HG03521 (cell line): ENCODE measurements around the gene SYTL3.
"Not testable (repeated sequence)": the region's sequence is repeated elsewhere in the genome, so short reads cannot be mapped to it uniquely, and the experiment has no call there.

ENCODE experiments used
- ATAC-seq: cut with Tn5 transposase; IDR thresholded peaks from one replicate; pipeline ENCODE4 v1.9.1; 2021; ENCODE audit warnings: mild to moderate bottlenecking, moderate library complexity; ENCODE audit not compliant: unreplicated experiment

SYTL3 gene

DNA sequence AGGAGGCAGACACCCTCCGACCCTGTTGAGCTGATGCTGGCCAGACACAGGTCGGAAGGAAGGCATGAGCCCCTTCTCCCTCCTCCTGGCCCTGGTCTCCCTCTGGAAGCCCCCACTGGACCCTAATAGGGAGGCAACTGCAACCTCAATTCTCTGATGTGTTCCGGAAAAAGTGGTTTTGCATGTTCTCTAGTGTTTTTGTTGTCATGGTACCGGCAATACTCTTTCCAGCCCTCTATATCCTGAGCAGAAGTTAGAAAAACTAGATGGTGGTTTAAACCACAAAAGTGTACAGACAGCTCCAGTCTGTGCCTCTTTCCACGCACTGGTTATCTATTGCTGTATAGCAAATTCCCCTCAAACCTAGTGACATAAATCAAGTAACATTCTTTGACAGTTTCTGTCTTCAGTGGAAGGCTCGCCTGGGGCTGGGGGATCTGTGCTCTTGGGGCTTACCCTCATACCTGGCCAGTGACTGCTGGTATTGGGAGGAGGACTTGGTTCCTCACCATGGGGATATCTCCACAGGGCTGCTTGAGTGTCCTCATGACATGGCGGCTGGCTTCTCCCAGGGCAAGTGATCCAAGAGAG is 37.0 kb downstream of the SYTL3 start:
- peak; percentile 85 for ATAC-seq

DNA sequence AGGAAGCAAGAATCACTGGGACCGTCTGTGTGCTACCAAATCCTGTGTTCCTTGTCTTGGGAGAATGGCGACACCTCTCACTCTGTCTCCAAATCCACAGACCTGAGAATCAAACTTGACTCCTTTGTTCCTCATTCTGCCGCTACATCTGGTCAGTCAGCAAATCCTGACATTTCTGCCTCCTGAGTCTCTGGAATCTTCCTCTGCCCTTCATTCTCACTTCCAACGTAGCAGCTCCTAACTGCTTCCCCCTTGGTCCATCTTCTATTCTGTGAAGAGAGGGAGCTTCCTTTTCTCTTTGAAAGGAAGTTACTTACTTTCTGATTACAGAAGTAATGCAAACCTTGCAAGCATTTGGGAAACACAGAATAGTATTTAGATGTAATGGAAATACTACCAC is 37.7 kb downstream of the SYTL3 start:
- ATAC-seq, result no peak

DNA sequence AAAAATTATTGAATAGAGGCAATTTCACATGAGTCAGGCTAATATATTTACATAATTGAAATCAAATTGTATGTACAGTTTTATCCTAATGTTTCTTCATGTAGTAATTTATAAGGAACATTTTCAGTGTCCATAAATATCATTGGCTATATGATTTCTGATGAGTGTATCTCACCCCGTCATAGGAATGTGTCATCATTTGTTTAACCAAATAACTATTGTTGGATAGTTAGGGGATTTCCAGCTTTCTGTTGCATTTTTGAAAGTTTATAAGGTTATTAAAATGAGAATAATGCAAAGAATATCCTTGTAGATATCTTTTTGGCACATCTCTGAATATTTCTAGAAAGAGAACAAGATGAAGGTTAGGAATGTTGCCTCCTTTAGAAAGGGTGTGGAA is 39.0 kb downstream of the SYTL3 start:
- ATAC-seq, result no peak

DNA sequence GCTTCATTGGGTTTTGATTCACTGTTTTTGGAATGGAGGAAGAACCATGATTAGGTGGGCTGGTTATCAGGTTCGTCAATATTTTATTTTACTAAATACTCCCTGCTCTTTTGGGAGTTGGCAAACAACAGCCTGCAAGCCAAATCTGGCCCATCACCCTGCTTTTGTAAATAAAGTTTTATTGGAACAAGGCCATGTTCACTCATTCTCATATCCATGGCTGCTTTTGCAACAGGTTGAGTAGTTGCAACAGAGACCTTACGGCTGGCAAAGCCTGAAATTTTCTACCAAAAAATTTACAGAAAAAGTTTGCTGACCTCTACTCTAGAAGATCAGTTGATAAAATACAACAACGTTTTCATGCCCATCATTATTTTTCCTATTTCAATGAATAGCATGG is 45.1 kb downstream of the SYTL3 start:
- no peak for ATAC-seq

DNA sequence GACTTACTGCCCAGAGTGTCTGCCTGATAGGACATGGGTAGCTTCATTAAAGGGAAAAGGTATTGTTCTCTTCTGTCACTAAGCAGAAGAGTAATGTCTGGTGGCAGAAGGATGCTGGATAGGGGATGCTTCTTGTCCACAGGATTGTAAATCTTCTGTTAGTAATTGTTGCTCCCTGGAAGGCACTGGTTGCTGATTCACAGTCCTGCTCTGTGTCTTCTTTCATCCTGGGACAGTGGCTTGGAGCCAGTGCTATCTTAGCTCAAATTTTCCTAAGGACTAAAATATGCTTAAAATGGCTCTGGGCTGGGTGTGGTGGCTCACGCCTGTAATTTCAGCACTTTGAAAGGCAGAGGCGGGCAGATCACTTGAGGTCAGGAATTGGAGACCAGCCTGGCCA is 48.0 kb downstream of the SYTL3 start:
- ATAC-seq, result no peak

DNA sequence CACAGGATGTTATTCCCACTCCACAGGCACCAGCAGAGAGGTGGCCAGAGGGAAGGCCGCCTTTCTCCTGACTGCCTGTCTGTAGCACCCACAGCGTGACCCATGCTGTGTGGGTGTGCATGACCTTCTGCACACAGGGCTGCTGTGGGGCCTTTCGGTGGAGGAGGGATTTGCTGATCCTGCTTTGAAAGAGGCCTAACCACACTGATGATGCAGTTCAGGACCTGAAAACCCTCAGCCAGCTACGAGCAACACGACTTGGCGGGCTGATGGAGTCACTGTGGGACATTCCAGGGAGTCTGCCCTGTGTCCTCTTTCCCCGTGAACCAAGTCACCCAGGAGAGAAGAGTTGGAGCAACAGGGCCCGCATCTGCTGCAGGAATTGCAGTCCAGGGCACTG is 49.1 kb downstream of the SYTL3 start:
- ATAC-seq, result no peak

DNA sequence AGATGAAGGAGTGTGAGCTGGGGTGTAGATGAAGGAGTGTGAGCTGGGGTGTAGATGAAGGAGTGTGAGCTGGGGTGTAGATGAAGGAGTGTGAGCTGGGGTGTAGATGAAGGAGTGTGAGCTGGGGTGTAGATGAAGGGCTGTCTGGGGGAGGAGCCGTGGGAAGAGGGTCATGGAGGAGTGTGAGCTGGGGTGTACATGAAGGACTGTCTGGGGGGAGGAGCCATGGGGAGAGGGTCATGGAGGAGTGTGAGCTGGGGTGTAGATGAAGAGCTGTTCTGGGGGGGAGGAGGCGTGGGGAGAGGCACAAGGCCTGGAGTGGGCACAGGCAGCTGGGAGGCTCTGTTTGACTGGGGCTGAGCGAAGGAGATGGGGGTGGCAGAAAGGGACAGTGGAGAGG is 51.4 kb downstream of the SYTL3 start:
- ATAC-seq, result not testable (repeated sequence)

DNA sequence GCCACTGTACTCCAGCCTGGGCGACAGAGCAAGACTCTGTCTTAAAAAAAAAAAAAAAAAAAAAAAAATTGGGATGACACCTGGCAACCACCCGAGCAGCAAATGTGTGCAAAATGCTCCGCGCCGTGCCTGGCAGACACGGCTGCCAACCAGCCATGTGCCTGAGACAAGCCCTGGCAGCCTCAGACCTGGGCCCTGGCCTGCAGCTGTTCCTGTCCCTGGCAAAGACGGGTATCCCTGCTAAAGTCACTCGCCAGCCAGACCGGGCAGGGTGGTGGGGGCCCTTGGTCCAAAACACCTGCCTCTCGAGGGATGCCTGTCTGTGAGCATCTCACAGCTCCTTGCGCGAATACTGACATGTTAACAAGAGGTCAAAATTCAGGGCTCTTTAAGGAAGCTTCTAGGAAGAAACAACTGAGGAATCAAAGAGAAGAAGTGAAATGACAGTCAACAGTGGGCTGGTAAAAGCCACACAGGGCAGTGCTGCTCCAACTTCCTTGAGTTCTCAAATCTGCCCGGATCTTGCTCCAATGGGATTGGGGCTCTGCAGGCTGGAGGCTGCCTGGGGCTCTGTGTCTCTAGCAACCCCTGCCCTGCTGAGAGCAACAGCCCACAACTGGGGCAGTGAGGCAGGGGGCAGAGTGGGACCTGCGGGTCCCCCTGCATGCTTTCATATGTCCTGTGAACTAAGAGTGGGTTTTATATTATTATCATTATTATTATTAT is 53.4 kb downstream of the SYTL3 start:
- ATAC-seq, result no peak

DNA sequence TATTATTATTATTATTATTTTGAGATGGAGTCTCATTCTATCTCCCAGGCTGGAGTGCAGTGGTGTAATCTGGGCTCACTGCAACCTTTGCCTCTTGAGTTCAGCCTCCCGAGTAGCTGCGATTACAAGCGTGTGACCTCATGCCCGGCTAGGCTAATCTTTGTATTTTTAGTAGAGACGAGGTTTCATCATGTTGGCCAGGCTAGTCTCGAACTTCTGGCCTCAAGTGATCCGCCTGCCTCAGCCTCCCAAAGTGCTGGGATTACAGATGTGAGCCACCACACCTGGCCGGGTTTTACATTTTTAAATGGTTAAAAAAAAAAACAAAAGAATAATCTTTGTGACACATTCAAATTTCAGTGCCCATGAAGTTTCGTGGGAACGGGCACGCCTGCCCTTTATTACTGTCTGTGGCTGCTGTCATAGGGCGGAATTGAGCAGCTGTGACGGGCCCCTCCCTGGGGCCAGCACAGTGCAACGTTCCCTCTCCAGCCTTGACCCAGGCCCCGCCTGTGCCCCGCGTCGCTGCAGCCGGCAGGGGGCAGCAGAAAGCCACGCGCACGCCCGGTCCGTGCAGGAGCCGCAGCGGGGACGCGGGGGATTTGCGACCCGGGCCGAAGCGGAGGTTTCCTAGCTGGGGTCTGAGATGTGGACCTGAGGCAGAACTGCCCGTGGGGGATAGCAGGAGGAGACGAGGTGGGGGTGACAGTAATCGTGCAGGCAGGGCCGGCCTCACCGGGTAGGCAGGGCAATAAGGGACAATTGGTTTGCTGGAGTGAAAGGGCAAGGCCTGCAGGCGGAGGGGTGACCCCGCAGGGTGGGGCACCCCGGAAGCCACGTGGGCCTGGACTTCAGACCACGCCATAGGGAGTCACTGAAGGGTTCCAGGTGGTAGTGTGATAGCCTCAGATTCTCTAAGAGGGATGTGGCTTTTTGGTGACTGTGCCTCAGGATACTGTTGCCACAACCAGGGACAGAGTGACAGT is 54.3 kb downstream of the SYTL3 start:
- peak; percentile 95 for ATAC-seq

DNA sequence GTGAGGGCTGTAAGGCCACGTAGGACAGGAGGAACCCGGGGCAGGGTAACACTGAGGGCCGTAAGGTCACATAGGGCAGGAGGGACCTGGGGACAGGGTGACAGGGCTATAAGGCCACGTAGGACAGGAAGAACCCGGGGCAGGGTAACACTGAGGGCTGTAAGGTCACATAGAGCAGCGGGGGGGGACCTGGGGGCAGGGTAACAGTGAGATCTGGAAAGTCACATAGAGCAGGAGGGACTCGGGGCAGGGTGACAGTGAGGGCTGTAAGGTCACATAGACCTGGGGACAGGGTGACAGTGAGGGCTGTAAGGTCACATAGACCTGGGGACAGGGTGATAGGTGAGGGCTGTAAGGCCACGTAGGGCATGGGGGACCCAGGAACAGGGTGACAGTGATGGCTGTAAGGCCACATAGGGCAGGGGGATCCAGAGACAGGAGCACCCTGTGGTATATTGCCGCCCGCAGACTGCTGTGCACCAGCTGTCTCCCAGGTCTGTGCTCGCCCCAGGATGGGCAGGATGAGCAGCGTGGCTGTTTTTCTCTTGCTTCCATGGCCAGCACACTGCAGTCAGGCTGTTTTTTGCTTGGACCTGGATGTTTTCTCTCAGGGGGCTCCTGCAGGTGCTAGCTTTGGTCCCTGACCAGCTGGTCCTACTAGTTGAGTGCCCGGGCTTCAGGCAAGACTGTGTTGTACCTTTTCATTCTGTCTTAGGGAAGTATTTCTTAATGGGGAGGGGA is 55.7 kb downstream of the SYTL3 start:
- ATAC-seq, result no peak

DNA sequence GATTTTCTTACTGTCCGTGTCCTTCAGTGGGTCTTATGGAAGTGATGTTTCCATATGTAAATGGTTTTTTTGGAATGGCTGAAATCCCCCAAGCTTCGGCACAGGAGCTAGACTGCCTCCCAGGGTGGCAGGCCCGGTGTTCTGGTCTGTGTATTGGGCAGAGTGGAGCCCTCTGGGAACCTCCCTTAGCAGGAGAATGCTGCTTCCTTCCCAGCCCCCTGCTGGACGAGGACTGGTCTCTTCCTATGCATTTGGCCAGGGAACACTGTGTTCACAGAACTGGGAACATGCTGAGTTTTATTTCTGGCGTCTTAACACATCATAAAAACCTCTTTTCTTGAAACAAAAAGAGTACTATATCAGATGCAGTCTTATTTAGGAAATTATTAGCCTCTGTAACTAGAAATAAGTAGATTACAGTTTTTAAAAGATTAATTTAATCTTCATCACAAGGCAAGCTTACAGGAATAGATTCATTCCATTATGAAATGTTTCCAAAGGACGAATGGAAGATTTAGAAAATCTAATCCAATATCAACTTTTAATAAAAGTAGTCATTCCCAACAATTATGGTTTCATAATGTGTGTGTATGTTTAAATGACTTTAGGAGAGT is 56.6 kb downstream of the SYTL3 start:
- no peak for ATAC-seq

DNA sequence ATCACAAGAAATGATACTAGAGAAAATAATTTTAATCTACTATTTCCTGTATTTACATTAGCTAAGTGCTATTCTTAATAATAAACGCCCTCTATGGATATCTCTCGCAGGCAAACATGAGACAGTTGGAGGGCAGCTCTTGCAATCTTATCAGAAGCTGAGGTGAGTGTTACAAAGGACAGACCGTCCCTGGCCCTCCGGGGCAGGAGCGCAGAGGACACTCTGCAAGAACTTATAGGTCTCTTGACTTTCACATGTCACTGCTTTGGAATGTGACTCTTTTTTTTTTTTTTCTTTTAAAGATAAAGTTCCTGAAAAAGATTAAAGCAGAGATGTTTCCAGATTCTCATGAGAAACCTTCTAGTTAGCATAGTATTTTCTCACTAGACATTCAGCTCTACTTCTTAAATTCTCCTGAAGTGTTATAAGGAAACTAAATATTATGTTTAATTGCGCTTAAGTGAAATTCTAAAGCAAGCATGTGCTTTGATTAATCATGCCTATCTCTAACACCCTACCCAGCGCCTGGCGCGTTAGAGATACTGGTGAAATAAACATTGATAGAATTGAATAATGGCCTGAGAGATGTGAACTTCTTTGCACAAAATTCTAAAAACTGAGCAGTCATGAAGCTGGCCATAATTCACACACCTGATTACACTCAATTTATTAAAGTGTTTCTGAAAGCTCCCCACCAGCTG is 57.4 kb downstream of the SYTL3 start:
- no peak for ATAC-seq

DNA sequence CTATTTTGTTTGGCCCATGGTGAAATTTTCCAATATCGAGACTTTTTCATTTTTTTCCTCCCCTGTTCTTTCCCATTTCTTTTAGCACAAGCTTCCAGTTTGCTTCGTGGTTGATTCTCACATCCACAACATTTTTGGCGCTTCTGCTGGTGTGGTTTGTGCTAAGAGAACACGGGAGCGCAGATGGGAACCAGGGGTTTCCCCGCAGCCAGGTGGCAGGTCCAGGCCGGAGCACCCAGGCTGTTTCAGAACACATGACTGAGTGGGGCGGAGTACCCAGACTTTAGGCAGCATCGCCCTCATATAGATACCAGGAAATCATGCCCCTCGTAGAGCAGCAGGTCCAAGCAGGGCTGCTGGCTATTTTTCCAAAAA is 58.0 kb downstream of the SYTL3 start:
- no peak for ATAC-seq

DNA sequence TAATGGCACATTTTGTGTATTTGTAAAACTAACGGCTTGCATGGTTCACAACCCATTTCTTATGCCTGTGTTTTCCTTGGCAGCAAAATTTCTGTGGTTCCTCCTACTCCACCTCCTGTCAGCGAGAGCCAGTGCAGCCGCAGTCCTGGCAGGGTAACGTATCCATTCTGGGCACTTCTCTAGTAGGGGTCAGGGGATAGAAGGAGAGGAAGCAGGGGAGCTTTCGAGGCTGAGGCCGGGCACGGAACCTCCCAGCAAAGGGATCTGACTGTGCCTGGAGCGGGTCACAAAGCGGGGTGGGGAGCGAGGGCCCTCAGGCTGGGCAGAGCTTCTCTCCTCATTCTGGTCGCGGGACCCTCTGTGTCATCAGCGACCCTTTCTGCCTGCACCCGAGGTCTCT is 58.4 kb downstream of the SYTL3 start:
- ATAC-seq, result no peak

DNA sequence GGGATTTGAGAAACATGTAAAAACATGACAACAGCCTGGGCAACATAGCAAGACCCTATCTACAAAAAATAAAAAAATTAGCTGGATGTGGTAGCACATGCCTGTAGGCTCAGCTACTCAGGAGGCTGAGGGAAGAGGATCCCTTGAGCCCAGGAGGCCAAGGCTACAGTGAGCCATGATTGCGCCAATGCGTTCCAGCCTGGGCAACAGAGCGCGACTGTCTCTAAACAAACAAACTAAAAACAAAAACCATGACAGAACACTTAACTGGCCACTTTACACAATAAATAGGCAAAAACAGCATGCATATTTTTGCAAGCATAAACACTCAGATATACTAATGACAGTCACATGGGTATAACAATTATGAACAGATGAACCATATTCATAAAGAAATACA is 60.0 kb downstream of the SYTL3 start:
- ATAC-seq, result no peak

DNA sequence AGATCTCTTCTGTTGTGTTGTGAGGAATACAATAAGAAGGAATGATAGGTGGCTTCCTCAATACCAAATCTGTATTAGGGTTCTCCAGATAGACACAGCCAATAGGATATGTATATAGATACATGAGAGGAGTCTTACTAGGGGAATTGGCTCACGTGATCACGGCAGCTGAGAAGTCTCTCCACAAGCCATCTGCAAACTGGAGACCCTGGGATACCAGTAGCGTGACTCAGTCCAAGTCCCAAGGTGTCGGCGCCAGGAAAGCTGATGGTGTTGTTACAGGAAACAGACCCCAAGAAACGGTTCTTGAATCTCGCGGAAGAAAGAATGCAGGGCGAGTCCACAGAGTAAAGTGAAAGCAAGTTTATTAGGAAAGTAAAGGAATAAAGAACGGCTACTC is 61.4 kb downstream of the SYTL3 start:
- ATAC-seq, result no peak

DNA sequence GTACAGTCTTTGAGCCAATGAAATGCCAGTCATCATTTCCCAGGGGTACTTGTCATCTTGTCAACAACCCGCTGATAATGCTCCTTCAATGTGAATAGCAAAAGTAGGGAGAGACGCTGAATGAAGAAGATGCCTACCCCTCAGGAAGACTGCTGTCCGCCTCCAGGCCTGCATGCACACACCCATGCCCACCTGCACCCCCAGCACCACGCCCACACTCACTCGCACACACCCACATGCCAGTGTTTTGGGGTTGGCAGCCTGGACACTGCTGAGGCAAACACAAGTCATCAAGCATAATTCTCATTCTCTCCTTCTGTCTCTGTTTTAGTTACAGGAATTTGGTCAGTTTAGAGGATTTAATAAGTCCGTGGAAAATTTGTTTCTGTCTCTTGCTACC is 63.6 kb downstream of the SYTL3 start:
- ATAC-seq, result no peak

DNA sequence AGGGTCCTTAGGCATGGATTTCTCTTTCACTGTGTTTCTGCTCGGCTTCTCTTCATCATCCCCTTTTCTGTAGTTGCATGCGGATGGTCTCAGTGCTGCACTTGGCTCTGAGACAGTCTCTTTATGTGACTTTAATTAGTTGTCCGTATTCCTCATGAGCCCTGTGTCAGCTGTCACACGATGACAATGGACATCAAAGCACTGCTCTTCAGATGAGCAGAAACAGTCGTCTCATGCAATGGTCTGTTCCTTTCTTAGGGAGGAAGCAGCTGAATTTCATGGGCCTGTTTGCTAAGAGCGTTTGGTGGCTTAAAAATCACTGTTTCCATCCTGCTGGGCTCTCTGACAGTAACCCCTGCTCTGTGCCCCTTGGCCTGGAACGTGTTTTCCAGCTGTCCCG is 64.9 kb downstream of the SYTL3 start:
- ATAC-seq, result no peak

DNA sequence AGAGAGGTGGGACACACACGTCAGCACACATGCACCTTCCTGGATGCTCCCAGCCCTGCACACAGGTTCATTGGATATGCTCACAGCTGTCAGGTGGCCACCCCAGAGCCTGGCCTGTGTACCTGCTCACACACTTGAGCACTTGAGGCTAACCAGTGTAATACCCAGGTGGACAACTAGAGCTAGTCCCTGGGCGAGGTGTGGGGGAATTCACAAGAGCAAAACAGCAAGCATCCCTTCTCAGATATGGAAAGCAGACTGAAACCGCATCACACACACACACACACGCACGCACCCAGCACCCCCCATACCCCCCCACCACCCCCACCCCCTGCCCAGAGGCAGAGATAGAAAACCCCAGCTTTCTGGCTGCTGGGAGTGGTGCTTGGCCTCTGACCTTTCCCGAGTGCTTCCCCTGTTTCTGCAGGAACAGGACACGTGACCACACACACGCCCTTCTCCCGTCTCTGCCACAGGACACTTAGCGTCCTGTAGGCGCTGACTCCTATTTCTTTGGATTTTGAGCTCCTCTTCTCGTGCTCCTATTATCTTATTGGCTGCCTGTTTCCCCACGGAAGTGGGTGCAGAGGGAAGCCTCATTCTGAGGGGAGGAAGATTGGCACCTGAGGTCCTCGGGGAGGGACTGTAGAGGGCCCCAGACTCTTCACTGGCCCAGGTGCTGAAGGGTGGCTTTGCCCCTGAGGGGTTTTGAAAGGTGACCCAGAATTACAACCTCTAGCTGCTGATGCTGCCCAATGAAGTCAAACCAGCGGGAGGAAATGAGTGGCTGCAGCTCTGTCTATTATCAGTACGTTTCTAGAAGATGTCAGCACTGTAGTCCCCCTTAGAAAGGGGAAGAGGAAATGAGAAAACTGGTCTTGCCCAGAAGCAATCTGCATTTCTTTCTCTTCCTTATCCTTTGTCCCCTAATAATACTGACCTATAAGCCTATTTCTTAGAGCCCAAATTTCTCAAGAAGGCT is 65.8 kb downstream of the SYTL3 start:
- ATAC-seq, result peak; percentile 36
